ENCODE measurements around the gene SMC3. TPM values are rescaled to one million over a fixed set of nuclear protein-coding genes. Genes with fewer than 3 reads are reported as not detected.

The SMC3 gene
- total and polyA plus RNA-seq, 2 of the 13 experiments (the other 11 are each of a cell fraction or from before 2014, with no cell fraction given) = 11.7 to 48.0 TPM

DNA sequence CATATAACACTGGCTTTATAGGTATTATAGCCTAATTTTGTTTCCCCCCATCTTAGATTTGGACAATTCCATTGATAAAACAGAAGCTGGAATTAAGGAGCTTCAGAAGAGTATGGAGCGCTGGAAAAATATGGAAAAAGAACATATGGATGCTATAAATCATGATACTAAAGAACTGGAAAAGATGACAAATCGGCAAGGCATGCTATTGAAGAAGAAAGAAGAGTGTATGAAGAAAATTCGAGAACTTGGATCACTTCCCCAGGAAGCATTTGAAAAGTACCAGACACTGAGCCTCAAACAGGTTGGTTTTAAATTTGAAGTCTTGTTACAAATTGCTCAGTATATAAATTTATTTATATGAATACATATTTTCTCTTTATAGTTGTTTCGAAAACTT is 34.1 kb downstream of the SMC3 start:
- POLR2A ChIA-PET = no interaction called here
- ATAC-seq = no peak
- 97% methylated on average over 4 of the region's 4 CpGs for WGBS (ENCODE audit: low lambda C conversion rate)
- Histone ChIP-seq H3K4me2 (ENCODE audit: low read depth, low read length) (no peak overlapping the region), H3K4me1 (ENCODE audit: insufficient read depth, low read length) (no peaks in the 10 kb centered on the region), H3K9me3 (ENCODE audit: low read length) (no peaks in the 10 kb centered on the region), H3K9ac (ENCODE audit: insufficient read depth, low read depth, low read length) (no peak overlapping the region), H3K36me3 (replicated peaks in 1 of 2; ENCODE audit: control insufficient read depth in 1 of 2, insufficient read depth in 2 of 2, low read length in 2 of 2) (peaks cover 2 to 40% of the 10 kb centered on the region in 2 experiments; a peak in 4 of 5 replicates), H3K27me3 (ENCODE audit: control insufficient read depth in 1 of 2, insufficient read depth in 2 of 2, low read length in 2 of 2) (no peaks in the 10 kb centered on the region), H3K27ac (ENCODE audit: extremely low read length, insufficient read depth, low read length) (no peak overlapping the region), H2AFZ (ENCODE audit: low read length) (no peak overlapping the region), H4K20me1 (ENCODE audit: insufficient read depth, low read length) (no peaks in the 10 kb centered on the region), H3K79me2 (ENCODE audit: insufficient read depth, low read length) (no peaks in the 10 kb centered on the region), H3K4me3 (replicated peaks in 1 of 3; ENCODE audit: insufficient read depth in 1 of 3, low read depth in 2 of 3, low read length in 3 of 3) (no peak overlapping the region)
- CTCF ChIA-PET (ENCODE audit: low intra/inter-chr PET ratio, low total read pairs) = no interaction called here
- no TSS peak for BruUV-seq (replicated peaks)
- no peak for DNase-seq (ENCODE audit: low spot score)
- intact Hi-C loops (cut with micrococcal nuclease; ENCODE audit: unreplicated experiment) = no loop called here
- TF ChIP-seq ZNF30 (CRISPR knock-in tag; IDR thresholded peaks at IDR 0.05) = no peak
- in situ Hi-C loops (cut with HindIII; ENCODE audit: extremely low pct_ligation_motif_present, low pct_unique_long_range_greater_than_20kb) = loop anchor here (25.0 kb wide), 1 partner anchor 286 kb away; no protein-coding TSS in a partner anchor
- FAIRE-seq = no peak

DNA sequence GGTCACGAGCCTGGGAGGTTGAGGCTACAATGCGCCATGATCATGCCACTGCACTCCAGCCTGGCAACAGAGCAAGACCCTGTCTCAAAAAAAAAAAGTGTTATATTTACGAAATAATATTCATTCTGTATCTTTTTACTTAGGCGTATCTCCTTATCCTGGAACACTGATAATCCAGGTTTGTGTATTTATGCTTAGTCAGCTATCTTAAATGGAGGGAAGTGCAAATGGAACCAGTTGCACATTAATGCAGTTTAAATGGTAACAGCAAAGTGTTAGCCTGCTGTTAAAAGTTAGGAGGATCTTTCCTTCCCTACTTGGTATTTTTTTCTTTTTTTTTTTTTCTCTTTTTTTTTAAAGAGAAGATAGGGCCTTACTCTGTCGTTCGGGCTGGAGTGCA is 40.6 kb downstream of the SMC3 start:
- WGBS (ENCODE audit: low lambda C conversion rate) = 81% methylated on average over 6 of the region's 6 CpGs
- Histone ChIP-seq H4K20me1 (ENCODE audit: insufficient read depth, low read length) (no peaks in the 10 kb centered on the region), H3K27ac (ENCODE audit: extremely low read length, insufficient read depth, low read length) (no peak overlapping the region), H2AFZ (ENCODE audit: low read length) (no peak overlapping the region), H3K4me1 (ENCODE audit: insufficient read depth, low read length) (no peaks in the 10 kb centered on the region), H3K9me3 (ENCODE audit: low read length) (no peaks in the 10 kb centered on the region), H3K27me3 (ENCODE audit: control insufficient read depth in 1 of 2, insufficient read depth in 2 of 2, low read length in 2 of 2) (no peaks in the 10 kb centered on the region; a peak in 1 of 5 replicates), H3K36me3 (replicated peaks in 1 of 2; ENCODE audit: control insufficient read depth in 1 of 2, insufficient read depth in 2 of 2, low read length in 2 of 2) (peaks cover 0 to 10% of the 10 kb centered on the region in 2 experiments; a peak in 2 of 5 replicates), H3K4me2 (ENCODE audit: low read depth, low read length) (no peak overlapping the region), H3K4me3 (replicated peaks in 1 of 3; ENCODE audit: insufficient read depth in 1 of 3, low read depth in 2 of 3, low read length in 3 of 3) (no peak overlapping the region), H3K9ac (ENCODE audit: insufficient read depth, low read depth, low read length) (no peak overlapping the region), H3K79me2 (ENCODE audit: insufficient read depth, low read length) (no peaks in the 10 kb centered on the region)
- no peak for DNase-seq (ENCODE audit: low spot score)
- in situ Hi-C loops (cut with HindIII; ENCODE audit: extremely low pct_ligation_motif_present, low pct_unique_long_range_greater_than_20kb) (loop anchor here (25.0 kb wide), 1 partner anchor 279 kb away; no protein-coding TSS in a partner anchor), intact Hi-C loops (cut with micrococcal nuclease; ENCODE audit: unreplicated experiment) (no loop called here)
- FAIRE-seq = no peak
- ATAC-seq = no peak
- TF ChIP-seq MAFK (conservative IDR thresholded peaks at IDR 0.05 in 1 of 2, IDR thresholded peaks at IDR 0.05 in 1 of 2; ENCODE audit: low read length in 2 of 2) (peak; percentile 95 to 98), MAFF (IDR thresholded peaks at IDR 0.05; ENCODE audit: low read depth, low read length) (peak; percentile 97)
- TF ChIP-seq, protein P1, sequence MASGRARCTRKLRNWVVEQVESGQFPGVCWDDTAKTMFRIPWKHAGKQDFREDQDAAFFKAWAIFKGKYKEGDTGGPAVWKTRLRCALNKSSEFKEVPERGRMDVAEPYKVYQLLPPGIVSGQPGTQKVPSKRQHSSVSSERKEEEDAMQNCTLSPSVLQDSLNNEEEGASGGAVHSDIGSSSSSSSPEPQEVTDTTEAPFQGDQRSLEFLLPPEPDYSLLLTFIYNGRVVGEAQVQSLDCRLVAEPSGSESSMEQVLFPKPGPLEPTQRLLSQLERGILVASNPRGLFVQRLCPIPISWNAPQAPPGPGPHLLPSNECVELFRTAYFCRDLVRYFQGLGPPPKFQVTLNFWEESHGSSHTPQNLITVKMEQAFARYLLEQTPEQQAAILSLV (CRISPR knock-in tag; IDR thresholded peaks at IDR 0.05; ENCODE audit: borderline replicate concordance) = no peak
- ChIA-PET CTCF (ENCODE audit: low intra/inter-chr PET ratio, low total read pairs) (no interaction called here), POLR2A (no interaction called here)
- no TSS peak for BruUV-seq (replicated peaks)
